ENCODE results near the gene KDM4D.
"Not testable (repeated sequence)": the region's sequence is repeated elsewhere in the genome, so short reads cannot be mapped to it uniquely, and the experiment has no call there.

The KDM4D gene

GRCh38 chr11:94974178-94974577, 669 bp downstream of the KDM4D start:
- Mint-ChIP-seq H3K36me3 (ENCODE audit: low read depth) (peaks cover 25% of the 10 kb centered on the region), H3K4me3 (peak overlapping the region; percentile 99), H3K4me1 (ENCODE audit: low read depth) (peaks cover 31% of the 10 kb centered on the region), H3K27me3 (ENCODE audit: low read depth) (no peaks in the 10 kb centered on the region), H3K27ac (peak overlapping the region; percentile 98), H3K9me3 (peaks cover 8% of the 10 kb centered on the region)
- no peak for DNase-seq (ENCODE audit: low spot score)

GRCh38 chr11:94975599-94975998, 2.1 kb downstream of the KDM4D start:
- H3K36me3 Mint-ChIP-seq (ENCODE audit: low read depth) = peaks cover 16% of the 10 kb centered on the region
- no peaks in the 10 kb centered on the region for H3K27me3 Mint-ChIP-seq (ENCODE audit: low read depth)
- H3K9me3 Mint-ChIP-seq = peaks cover 8% of the 10 kb centered on the region
- DNase-seq (ENCODE audit: low spot score) = no peak
- H3K4me1 Mint-ChIP-seq (ENCODE audit: low read depth) = peaks cover 26% of the 10 kb centered on the region
- H3K4me3 Mint-ChIP-seq = no peak overlapping the region
- H3K27ac Mint-ChIP-seq = no peak overlapping the region

- Mint-ChIP-seq H3K9me3 (no peaks in the 10 kb centered on the region), H3K27ac (no peak overlapping the region), H3K36me3 (ENCODE audit: low read depth) (no peaks in the 10 kb centered on the region), H3K27me3 (ENCODE audit: low read depth) (peaks cover 21% of the 10 kb centered on the region), H3K4me3 (no peak overlapping the region), H3K4me1 (ENCODE audit: low read depth) (no peaks in the 10 kb centered on the region)
- DNase-seq (ENCODE audit: low spot score) = no peak
Observed at GRCh38 chr11:94987378-94987777, 13.9 kb downstream of the KDM4D start.

GRCh38 chr11:94988748-94989147, 15.2 kb downstream of the KDM4D start:
- Mint-ChIP-seq H3K36me3 (ENCODE audit: low read depth) (no peaks in the 10 kb centered on the region), H3K4me3 (no peak overlapping the region), H3K27me3 (ENCODE audit: low read depth) (peaks cover 21% of the 10 kb centered on the region), H3K9me3 (no peaks in the 10 kb centered on the region), H3K27ac (no peak overlapping the region), H3K4me1 (ENCODE audit: low read depth) (no peaks in the 10 kb centered on the region)
- no peak for DNase-seq (ENCODE audit: low spot score)

GRCh38 chr11:94993400-94993943, 20.0 kb downstream of the KDM4D start:
- Mint-ChIP-seq H3K9me3 (no peaks in the 10 kb centered on the region), H3K4me3 (no peak overlapping the region), H3K36me3 (ENCODE audit: low read depth) (no peaks in the 10 kb centered on the region), H3K4me1 (ENCODE audit: low read depth) (no peaks in the 10 kb centered on the region), H3K27ac (no peak overlapping the region), H3K27me3 (ENCODE audit: low read depth) (peaks cover 15% of the 10 kb centered on the region)
- DNase-seq (ENCODE audit: low spot score) = no peak

- H3K36me3 Mint-ChIP-seq (ENCODE audit: low read depth) = no peaks in the 10 kb centered on the region
- no peaks in the 10 kb centered on the region for H3K4me1 Mint-ChIP-seq (ENCODE audit: low read depth)
- no peak overlapping the region for H3K4me3 Mint-ChIP-seq
- H3K27me3 Mint-ChIP-seq (ENCODE audit: low read depth) = peaks cover 2% of the 10 kb centered on the region
- H3K27ac Mint-ChIP-seq = no peak overlapping the region
- H3K9me3 Mint-ChIP-seq = no peaks in the 10 kb centered on the region
- no peak for DNase-seq (ENCODE audit: low spot score)
Observed at GRCh38 chr11:94997437-94997836, 23.9 kb downstream of the KDM4D start.

- DNase-seq (ENCODE audit: low spot score) = no peak
- H3K4me1 Mint-ChIP-seq (ENCODE audit: low read depth) = no peaks in the 10 kb centered on the region
- H3K9me3 Mint-ChIP-seq = no peaks in the 10 kb centered on the region
- H3K27me3 Mint-ChIP-seq (ENCODE audit: low read depth) = peaks cover 2% of the 10 kb centered on the region
- H3K4me3 Mint-ChIP-seq = no peak overlapping the region
- H3K27ac Mint-ChIP-seq = no peak overlapping the region
- no peaks in the 10 kb centered on the region for H3K36me3 Mint-ChIP-seq (ENCODE audit: low read depth)
Observed at GRCh38 chr11:94998285-94998684, 24.8 kb downstream of the KDM4D start.

GRCh38 chr11:95003716-95004115, 30.2 kb downstream of the KDM4D start:
- Mint-ChIP-seq H3K27me3 (ENCODE audit: low read depth) (peaks cover 25% of the 10 kb centered on the region), H3K36me3 (ENCODE audit: low read depth) (no peaks in the 10 kb centered on the region), H3K27ac (no peak overlapping the region), H3K9me3 (no peaks in the 10 kb centered on the region), H3K4me1 (ENCODE audit: low read depth) (no peaks in the 10 kb centered on the region), H3K4me3 (no peak overlapping the region)
- DNase-seq (ENCODE audit: low spot score) = no peak

GRCh38 chr11:95005642-95006041, 32.1 kb downstream of the KDM4D start:
- no peak overlapping the region for H3K27ac Mint-ChIP-seq
- H3K4me1 Mint-ChIP-seq (ENCODE audit: low read depth) = no peaks in the 10 kb centered on the region
- H3K4me3 Mint-ChIP-seq = no peak overlapping the region
- no peaks in the 10 kb centered on the region for H3K9me3 Mint-ChIP-seq
- H3K36me3 Mint-ChIP-seq (ENCODE audit: low read depth) = no peaks in the 10 kb centered on the region
- peaks cover 35% of the 10 kb centered on the region for H3K27me3 Mint-ChIP-seq (ENCODE audit: low read depth)
- DNase-seq (ENCODE audit: low spot score) = no peak

- H3K4me3 Mint-ChIP-seq = no peak overlapping the region
- no peak overlapping the region for H3K27ac Mint-ChIP-seq
- H3K4me1 Mint-ChIP-seq (ENCODE audit: low read depth) = no peaks in the 10 kb centered on the region
- no peaks in the 10 kb centered on the region for H3K9me3 Mint-ChIP-seq
- DNase-seq (ENCODE audit: low spot score) = no peak
- peaks cover 27% of the 10 kb centered on the region for H3K27me3 Mint-ChIP-seq (ENCODE audit: low read depth)
- no peaks in the 10 kb centered on the region for H3K36me3 Mint-ChIP-seq (ENCODE audit: low read depth)
Observed at GRCh38 chr11:95011376-95011775, 37.9 kb downstream of the KDM4D start.

- Mint-ChIP-seq H3K36me3 (ENCODE audit: low read depth) (no peaks in the 10 kb centered on the region), H3K4me3 (no peak overlapping the region), H3K9me3 (no peaks in the 10 kb centered on the region), H3K27ac (no peak overlapping the region), H3K4me1 (ENCODE audit: low read depth) (no peaks in the 10 kb centered on the region), H3K27me3 (ENCODE audit: low read depth) (peaks cover 14% of the 10 kb centered on the region)
- no peak for DNase-seq (ENCODE audit: low spot score)
Observed at GRCh38 chr11:95014184-95014821, 40.8 kb downstream of the KDM4D start.

GRCh38 chr11:95016139-95016538, 42.6 kb downstream of the KDM4D start:
- H3K4me3 Mint-ChIP-seq = no peak overlapping the region
- H3K36me3 Mint-ChIP-seq (ENCODE audit: low read depth) = no peaks in the 10 kb centered on the region
- no peaks in the 10 kb centered on the region for H3K9me3 Mint-ChIP-seq
- no peak for DNase-seq (ENCODE audit: low spot score)
- no peak overlapping the region for H3K27ac Mint-ChIP-seq
- H3K27me3 Mint-ChIP-seq (ENCODE audit: low read depth) = peaks cover 3% of the 10 kb centered on the region
- no peaks in the 10 kb centered on the region for H3K4me1 Mint-ChIP-seq (ENCODE audit: low read depth)

- not testable (repeated sequence) for H3K27me3 Mint-ChIP-seq (ENCODE audit: low read depth); H3K4me1 Mint-ChIP-seq (ENCODE audit: low read depth); H3K4me3 Mint-ChIP-seq; H3K27ac Mint-ChIP-seq; DNase-seq (ENCODE audit: low spot score); H3K9me3 Mint-ChIP-seq; H3K36me3 Mint-ChIP-seq (ENCODE audit: low read depth)
Observed at GRCh38 chr11:95021468-95021867, 48.0 kb downstream of the KDM4D start.

GRCh38 chr11:95024958-95025357, 51.4 kb downstream of the KDM4D start, which contains the start of gene KDM4E:
Gene KDM4E (plus strand): TSS chr11:95025258. CDS start chr11:95025558, 300 bp downstream.
- Mint-ChIP-seq H3K4me1 (ENCODE audit: low read depth) (no peaks in the 10 kb centered on the region), H3K9me3 (no peaks in the 10 kb centered on the region), H3K27ac (no peak within 1 kb of the TSS), H3K27me3 (ENCODE audit: low read depth) (no peaks in the 10 kb centered on the region), H3K36me3 (ENCODE audit: low read depth) (no peaks in the 10 kb centered on the region), H3K4me3 (no peak within 1 kb of the TSS)
- no peak for DNase-seq (ENCODE audit: low spot score)

GRCh38 chr11:95025594-95025993, 52.1 kb downstream of the KDM4D start:
- H3K4me1 Mint-ChIP-seq (ENCODE audit: low read depth); H3K27ac Mint-ChIP-seq; DNase-seq (ENCODE audit: low spot score); H3K9me3 Mint-ChIP-seq; H3K4me3 Mint-ChIP-seq; H3K27me3 Mint-ChIP-seq (ENCODE audit: low read depth); H3K36me3 Mint-ChIP-seq (ENCODE audit: low read depth): not testable (repeated sequence)
